HEK293T (cell line): ENCODE measurements around the gene ACCSL.

Experiments
- CTCF ChIA-PET: fragments of 350-600 bp; formaldehyde crosslinking; extraction: SDS; loops from one replicate; lab custom pipeline; 2021; ENCODE audit warnings: antibody characterized with exemption, inconsistent platforms; lab: Yijun Ruan, JAX
- POLR2A ChIA-PET: fragments of 350-600 bp; formaldehyde crosslinking; extraction: SDS; loops from one replicate; lab custom pipeline; 2020; ENCODE audit warnings: antibody characterized with exemption, inconsistent platforms; lab: Yijun Ruan, JAX
- DNase-seq: peaks from one replicate; pipeline ENCODE4 v3.0.0; 2012; ENCODE audit warnings: mixed read lengths; ENCODE audit errors: extremely low spot score
- ARNT ChIP-seq: fragments of 450-650 bp; IDR thresholded peaks from 2 replicates; pipeline ENCODE4 v1.6.1; 2017; ENCODE audit warnings: mild to moderate bottlenecking
- BHLHE40 ChIP-seq: fragments of 450-650 bp; IDR thresholded peaks from 2 replicates; pipeline ENCODE4 v1.6.1; 2016; ENCODE audit warnings: mild to moderate bottlenecking, moderate library complexity, borderline replicate concordance
- CTBP1 ChIP-seq: fragments of 450-650 bp; IDR thresholded peaks from 2 replicates; pipeline ENCODE4 v1.6.1; 2016; ENCODE audit warnings: borderline replicate concordance
- ELF4 ChIP-seq: fragments of 450-650 bp; IDR thresholded peaks from 2 replicates; pipeline ENCODE4 v1.6.1; 2017; ENCODE audit warnings: antibody characterized with exemption
- FOXA1 ChIP-seq: fragments of 450-650 bp; IDR thresholded peaks from 2 replicates; pipeline ENCODE4 v1.6.1; 2016; ENCODE audit warnings: mild to moderate bottlenecking
- FOXK2 ChIP-seq: fragments of 450-650 bp; IDR thresholded peaks from 2 replicates; pipeline ENCODE4 v1.6.1; 2016; ENCODE audit warnings: mild to moderate bottlenecking
- FOXM1 ChIP-seq: fragments of 450-650 bp; IDR thresholded peaks from 2 replicates; pipeline ENCODE4 v1.6.1; 2017; ENCODE audit warnings: mild to moderate bottlenecking, borderline replicate concordance
- HDGF ChIP-seq: fragments of 450-650 bp; IDR thresholded peaks from 2 replicates; pipeline ENCODE4 v1.6.1; 2017; ENCODE audit warnings: antibody characterized with exemption, borderline replicate concordance
- L3MBTL2 ChIP-seq: fragments of 450-650 bp; conservative IDR thresholded peaks from 2 replicates; pipeline ENCODE4 v1.6.1; 2016; ENCODE audit warnings: mild to moderate bottlenecking
- LEF1 ChIP-seq: fragments of 450-650 bp; IDR thresholded peaks from 2 replicates; pipeline ENCODE4 v1.6.1; 2017; ENCODE audit warnings: mild to moderate bottlenecking, borderline replicate concordance
- NFRKB ChIP-seq: fragments of 450-650 bp; IDR thresholded peaks from 2 replicates; pipeline ENCODE4 v1.6.1; 2016; ENCODE audit warnings: mild to moderate bottlenecking, moderate library complexity
- PKNOX1 ChIP-seq: fragments of 450-650 bp; IDR thresholded peaks from 2 replicates; pipeline ENCODE4 v1.6.1; 2016
- SP1 ChIP-seq: fragments of 450-650 bp; IDR thresholded peaks from 2 replicates; pipeline ENCODE4 v1.6.1; 2017
- SUZ12 ChIP-seq: fragments of 450-650 bp; IDR thresholded peaks from 2 replicates; pipeline ENCODE4 v1.6.1; 2016; ENCODE audit warnings: mild to moderate bottlenecking
- TARDBP ChIP-seq: fragments of 450-650 bp; IDR thresholded peaks from 2 replicates; pipeline ENCODE4 v1.6.1; 2016
- ZNF384 ChIP-seq: fragments of 450-650 bp; IDR thresholded peaks from 2 replicates; pipeline ENCODE4 v1.6.1; 2016

The ACCSL gene

GRCh38 chr11:44016546-44017442 is 31.0 kb upstream of the ACCSL start:
- ChIA-PET POLR2A (no interaction called here), CTCF (interaction anchor here (0.6 kb wide), 1 partner anchor 10 kb away, joined by 3 read pairs; no protein-coding TSS in a partner anchor)
- TF ChIP-seq FOXA1, result no peak
- TF ChIP-seq FOXK2, result no peak
- no peak for TF ChIP-seq CTBP1
- TF ChIP-seq BHLHE40, result no peak
- no peak for TF ChIP-seq ARNT
- TF ChIP-seq ELF4, result no peak
- no peak for TF ChIP-seq SP1
- no peak for TF ChIP-seq FOXM1
- TF ChIP-seq SUZ12, result no peak
- TF ChIP-seq LEF1, result no peak
- no peak for TF ChIP-seq ZNF384
- TF ChIP-seq TARDBP, result no peak
- TF ChIP-seq NFRKB, result no peak
- no peak for TF ChIP-seq L3MBTL2
- no peak for DNase-seq

GRCh38 chr11:44017443-44018126 is 30.2 kb upstream of the ACCSL start:
- POLR2A ChIA-PET, result no interaction called here
- TF ChIP-seq SP1 (no peak), NFRKB (no peak), CTBP1 (no peak), FOXA1 (no peak), ARNT (no peak), L3MBTL2 (no peak), HDGF (no peak), SUZ12 (no peak), BHLHE40 (no peak), LEF1 (no peak), TARDBP (no peak), ZNF384 (no peak), PKNOX1 (no peak), FOXM1 (no peak), FOXK2 (no peak), ELF4 (no peak)
- no peak for DNase-seq
- CTCF ChIA-PET, result no interaction called here

GRCh38 chr11:44018127-44018521 is 29.7 kb upstream of the ACCSL start:
- ChIA-PET CTCF (no interaction called here), POLR2A (no interaction called here)
- DNase-seq, result no peak
- TF ChIP-seq PKNOX1 (no peak), ARNT (no peak), ELF4 (no peak), BHLHE40 (no peak), FOXM1 (no peak), NFRKB (no peak), SUZ12 (no peak), CTBP1 (no peak), SP1 (no peak), TARDBP (no peak), LEF1 (no peak), ZNF384 (no peak), FOXA1 (no peak), HDGF (no peak)

- TF ChIP-seq ZNF384 (no peak), L3MBTL2 (no peak), NFRKB (no peak), FOXM1 (no peak), FOXA1 (no peak), ARNT (no peak), SUZ12 (no peak), TARDBP (no peak), SP1 (no peak)
- DNase-seq, result no peak
- POLR2A ChIA-PET, result no interaction called here
- CTCF ChIA-PET, result no interaction called here
Measured at GRCh38 chr11:44018829-44019228, 29.0 kb upstream of the ACCSL start.

- ChIA-PET POLR2A (no interaction called here), CTCF (no interaction called here)
- no peak for DNase-seq
- TF ChIP-seq FOXM1 (no peak), HDGF (no peak), PKNOX1 (no peak), SP1 (no peak), LEF1 (no peak), BHLHE40 (no peak), FOXA1 (no peak), ZNF384 (no peak), ARNT (no peak), ELF4 (no peak), NFRKB (no peak), L3MBTL2 (no peak), TARDBP (no peak), SUZ12 (no peak), FOXK2 (no peak), CTBP1 (no peak)
Measured at GRCh38 chr11:44024977-44025376, 22.8 kb upstream of the ACCSL start.
